ENCODE measurements around the gene PFKL. TPM values are rescaled to one million over a fixed set of nuclear protein-coding genes. Genes with fewer than 3 reads are reported as not detected.

The PFKL gene
- total RNA-seq, 1 donor from 2014 or later = 160 TPM

DNA sequence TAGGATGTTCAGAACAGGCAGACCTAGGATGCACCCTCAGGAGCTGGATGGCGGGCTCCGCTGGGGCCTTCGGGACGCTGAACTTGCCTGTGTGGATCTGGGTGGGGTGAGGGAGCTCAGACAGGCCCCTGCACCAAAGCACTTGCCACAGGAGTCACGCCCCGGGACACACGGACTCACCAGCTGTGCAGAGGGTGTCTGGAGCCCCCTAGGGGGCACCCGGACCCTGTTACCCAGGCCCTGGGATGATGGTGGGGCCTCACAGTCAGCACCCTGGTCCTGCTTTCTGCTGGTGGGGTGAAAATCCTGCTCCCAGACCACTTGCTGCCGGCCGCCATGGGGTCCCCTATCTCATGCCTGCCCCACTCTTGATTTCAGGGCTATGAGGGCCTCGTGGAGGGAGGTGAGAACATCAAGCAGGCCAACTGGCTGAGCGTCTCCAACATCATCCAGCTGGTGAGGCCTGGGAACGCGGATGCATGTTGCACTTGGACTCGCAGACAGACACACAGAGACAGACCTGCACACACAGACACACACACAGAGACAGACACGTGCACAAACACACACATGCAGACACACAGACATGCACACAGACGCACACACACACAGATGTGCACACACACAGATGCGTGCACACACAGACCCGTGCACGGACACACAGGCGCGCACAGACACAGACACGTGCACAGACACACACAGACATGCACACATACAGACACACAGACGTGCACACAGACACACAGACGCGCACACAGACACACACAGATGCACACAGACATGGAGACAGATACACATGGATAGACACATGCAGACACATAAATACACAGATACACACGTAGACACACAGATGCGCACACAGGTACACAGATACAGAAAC, 11.0 kb downstream of the PFKL start:
- intact Hi-C loops (cut with micrococcal nuclease) = no loop called here

- intact Hi-C loops (cut with micrococcal nuclease) = no loop called here
Observed at GRCh38 chr21:44312089-44312488, 12.2 kb downstream of the PFKL start.

- intact Hi-C loops (cut with micrococcal nuclease) = no loop called here
Observed at GRCh38 chr21:44312716-44313115, 12.9 kb downstream of the PFKL start.

DNA sequence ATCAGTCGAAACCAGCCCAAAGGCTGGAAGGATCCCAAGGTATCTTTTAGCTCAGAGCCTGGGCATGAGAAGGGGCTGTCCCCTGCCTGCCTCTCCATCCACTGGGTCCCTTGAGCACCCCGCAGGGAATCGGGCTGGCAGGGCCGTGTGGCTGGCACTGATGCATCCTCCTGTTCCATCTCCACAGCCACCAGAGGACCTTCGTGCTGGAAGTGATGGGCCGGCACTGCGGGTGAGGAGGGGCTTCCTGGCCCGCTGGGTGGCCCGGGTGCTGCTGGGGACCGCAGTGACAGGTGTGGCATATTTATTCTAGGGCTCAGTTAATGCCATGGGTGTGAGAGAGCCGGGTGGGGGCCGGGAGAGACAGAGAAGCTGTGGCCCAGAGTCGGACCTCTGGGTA, 13.6 kb downstream of the PFKL start:
- intact Hi-C loops (cut with micrococcal nuclease) = no loop called here

- intact Hi-C loops (cut with micrococcal nuclease) = no loop called here
Observed at GRCh38 chr21:44314128-44314527, 14.3 kb downstream of the PFKL start.

DNA sequence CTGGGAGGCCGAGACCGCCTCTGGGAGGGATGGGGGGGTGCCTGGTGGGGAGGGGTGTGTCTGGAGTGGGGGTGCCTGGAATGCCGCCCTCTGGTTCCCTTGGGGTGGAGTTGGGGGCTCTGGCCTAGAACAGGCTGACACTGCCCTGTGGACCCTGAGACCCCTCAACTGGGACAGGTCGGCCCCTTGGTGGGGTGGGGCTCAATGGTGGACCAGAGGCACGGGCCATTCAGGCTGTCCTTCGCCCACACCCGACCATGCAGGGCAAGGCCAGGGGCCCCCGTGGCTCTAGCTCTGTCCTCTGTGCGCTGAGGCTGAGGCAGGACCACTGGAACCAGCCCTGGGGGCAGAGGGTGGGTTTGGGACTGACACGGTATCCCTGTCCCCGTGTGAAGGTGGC, 14.7 kb downstream of the PFKL start:
- intact Hi-C loops (cut with micrococcal nuclease) = no loop called here

DNA sequence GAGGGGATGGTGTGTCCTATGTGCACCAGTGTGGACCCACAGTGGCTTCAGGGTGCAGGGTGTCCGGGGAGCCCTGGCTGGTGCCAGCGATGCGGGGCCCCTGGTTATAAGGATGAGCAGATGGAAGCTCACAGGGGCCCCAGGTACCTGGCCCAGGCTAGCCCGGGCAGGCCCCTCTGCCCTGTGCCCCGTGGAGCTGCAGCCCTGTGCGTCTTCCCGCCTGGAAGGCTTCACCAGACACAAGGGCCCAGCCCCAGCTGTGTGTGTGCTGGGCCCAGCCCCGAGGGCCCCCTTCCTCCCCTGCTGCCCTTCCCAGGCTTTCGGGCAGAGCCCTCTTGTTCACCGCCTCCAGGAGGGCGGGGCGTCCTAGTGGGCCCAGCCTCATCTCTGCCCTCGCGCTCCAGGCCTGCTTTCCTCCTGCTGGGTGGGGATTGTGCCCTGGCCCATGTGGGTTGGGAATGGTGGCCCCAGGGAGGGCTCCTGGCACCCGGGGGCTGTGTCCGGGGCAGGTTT, 15.9 kb downstream of the PFKL start:
- intact Hi-C loops (cut with micrococcal nuclease) = no loop called here

DNA sequence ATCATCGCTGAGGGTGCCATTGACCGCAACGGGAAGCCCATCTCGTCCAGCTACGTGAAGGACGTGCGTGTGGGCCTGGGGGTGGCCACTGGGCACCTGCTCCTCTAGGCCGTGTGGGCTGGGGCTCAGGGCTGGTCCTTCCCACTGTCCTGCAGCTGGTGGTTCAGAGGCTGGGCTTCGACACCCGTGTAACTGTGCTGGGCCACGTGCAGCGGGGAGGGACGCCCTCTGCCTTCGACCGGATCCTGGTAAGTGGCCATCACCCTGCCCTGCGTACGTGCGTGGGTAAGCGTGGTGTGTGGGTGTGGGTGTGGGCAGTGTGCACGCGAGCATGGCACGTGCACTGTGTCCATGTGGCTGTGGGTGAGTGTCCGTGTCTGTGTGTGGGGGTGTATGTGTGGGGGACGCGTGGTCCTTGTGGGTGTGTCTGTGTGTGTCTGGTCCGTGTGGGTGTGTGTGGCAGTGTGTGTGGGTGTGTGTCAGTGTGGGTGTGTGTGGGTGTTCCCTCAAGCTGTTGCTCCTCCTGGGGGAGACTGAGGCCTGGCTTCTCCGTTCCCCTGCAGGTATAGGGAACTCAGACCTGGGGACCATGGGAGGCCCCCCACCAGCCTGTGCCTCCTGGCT, 16.5 kb downstream of the PFKL start:
- intact Hi-C loops (cut with micrococcal nuclease) = no loop called here

DNA sequence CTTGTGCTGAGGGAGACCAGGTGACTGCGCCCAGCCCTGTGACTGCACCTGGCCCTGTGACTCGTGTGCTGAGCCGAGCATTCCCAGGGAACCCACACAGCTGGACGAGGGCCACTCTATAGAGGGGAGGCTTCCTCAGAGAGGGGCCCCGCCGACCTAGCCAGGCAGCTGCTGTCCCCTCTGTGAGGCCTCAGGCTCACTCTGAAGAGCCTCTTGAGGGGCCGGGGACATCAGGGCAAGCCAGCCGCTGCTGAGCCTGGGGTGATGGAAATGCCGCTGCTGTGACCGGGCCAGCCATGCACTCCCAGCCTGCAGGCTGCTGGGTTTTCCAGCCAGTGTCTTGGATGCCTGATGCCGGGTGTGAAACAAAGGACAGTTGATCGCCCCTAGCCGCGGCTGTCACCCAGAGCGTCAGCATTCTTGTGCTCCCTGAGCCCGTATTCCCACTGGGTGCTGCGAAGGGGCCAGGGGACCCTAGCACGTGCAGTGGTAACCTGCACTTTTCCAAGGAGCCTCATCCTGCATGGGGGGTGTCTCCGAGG, 17.5 kb downstream of the PFKL start:
- intact Hi-C loops (cut with micrococcal nuclease) = no loop called here

GRCh38 chr21:44317871-44318270, 18.0 kb downstream of the PFKL start:
- intact Hi-C loops (cut with micrococcal nuclease) = no loop called here

DNA sequence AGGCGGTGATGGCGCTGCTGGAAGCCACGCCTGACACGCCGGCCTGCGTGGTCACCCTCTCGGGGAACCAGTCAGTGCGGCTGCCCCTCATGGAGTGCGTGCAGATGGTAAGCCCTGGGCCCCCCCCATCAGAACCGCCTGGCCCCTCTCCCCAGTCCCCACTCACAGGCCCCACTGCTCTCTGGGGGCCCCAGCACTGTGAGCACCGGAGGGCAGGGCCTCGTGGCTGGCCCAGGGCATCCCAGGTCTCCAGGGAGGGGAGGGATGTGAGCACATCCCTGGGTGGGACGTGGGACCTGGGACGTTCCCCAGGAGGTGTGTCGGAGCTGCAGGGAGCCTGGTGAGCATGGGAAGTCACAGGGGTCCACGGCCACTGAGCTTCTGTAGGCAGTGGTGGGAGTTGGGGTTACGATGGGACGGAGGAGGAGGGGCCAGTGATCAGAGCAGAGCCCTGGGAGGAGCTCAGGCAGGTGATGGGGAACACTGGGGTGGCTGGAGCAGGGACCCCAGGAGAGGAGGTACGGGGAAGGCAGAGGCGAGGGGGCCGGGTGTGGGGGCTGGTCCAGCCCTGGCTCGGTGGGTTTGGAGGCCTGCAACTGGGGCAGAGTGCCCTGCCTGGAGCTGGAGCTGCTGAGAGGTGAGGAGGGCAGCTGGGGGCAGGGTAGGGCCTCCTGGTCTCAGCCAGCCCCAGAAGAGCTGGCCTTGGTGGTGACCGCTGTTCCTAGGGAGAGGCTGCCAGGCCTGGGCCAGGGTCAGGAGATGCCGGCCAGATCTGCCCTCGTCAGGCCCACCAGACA, 18.8 kb downstream of the PFKL start:
- intact Hi-C loops (cut with micrococcal nuclease) = no loop called here

- intact Hi-C loops (cut with micrococcal nuclease) = no loop called here
Observed at GRCh38 chr21:44319407-44320065, 19.7 kb downstream of the PFKL start.

GRCh38 chr21:44320847-44321246, 21.0 kb downstream of the PFKL start:
- intact Hi-C loops (cut with micrococcal nuclease) = no loop called here

GRCh38 chr21:44321846-44322450, 22.1 kb downstream of the PFKL start:
- intact Hi-C loops (cut with micrococcal nuclease) = no loop called here

- intact Hi-C loops (cut with micrococcal nuclease) = no loop called here
Observed at GRCh38 chr21:44322621-44323325, 22.9 kb downstream of the PFKL start.

DNA sequence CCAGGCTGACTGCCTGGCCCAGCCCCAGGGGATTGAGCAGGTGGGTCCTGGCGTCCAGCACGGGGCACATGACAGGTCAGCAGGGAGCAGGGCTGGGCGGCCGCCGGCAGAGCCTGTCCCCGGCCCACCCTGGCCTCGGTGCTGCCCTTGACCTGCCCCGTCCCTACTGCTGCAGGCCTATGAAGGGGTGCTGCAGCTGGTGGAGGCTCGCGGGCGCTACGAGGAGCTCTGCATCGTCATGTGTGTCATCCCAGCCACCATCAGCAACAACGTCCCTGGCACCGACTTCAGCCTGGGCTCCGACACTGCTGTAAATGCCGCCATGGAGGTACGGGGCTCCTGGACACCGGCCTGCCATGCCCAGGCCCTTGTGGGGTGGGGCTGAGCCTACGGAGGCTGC, 23.7 kb downstream of the PFKL start:
- intact Hi-C loops (cut with micrococcal nuclease) = no loop called here

- intact Hi-C loops (cut with micrococcal nuclease) = no loop called here
Observed at GRCh38 chr21:44324106-44324853, 24.4 kb downstream of the PFKL start.

- intact Hi-C loops (cut with micrococcal nuclease) = no loop called here
Observed at GRCh38 chr21:44324854-44325107, 24.9 kb downstream of the PFKL start.
